Right hindlimb (tissue), 1 donor: ENCODE data around the gene RPTOR.
A peak's percentile ranks its signal among the peaks of the same experiment; 100 is the strongest.

Experiments used
- DNase-seq: peaks from one replicate; pipeline ENCODE4 v3.0.0-alpha.2; 2018

RPTOR gene

GRCh38 chr17:80922580-80923160 lies 378.0 kb downstream of the RPTOR start:
- DNase-seq: peak; percentile 14

GRCh38 chr17:80923211-80924110 lies 378.8 kb downstream of the RPTOR start:
- no peak for DNase-seq

DNA sequence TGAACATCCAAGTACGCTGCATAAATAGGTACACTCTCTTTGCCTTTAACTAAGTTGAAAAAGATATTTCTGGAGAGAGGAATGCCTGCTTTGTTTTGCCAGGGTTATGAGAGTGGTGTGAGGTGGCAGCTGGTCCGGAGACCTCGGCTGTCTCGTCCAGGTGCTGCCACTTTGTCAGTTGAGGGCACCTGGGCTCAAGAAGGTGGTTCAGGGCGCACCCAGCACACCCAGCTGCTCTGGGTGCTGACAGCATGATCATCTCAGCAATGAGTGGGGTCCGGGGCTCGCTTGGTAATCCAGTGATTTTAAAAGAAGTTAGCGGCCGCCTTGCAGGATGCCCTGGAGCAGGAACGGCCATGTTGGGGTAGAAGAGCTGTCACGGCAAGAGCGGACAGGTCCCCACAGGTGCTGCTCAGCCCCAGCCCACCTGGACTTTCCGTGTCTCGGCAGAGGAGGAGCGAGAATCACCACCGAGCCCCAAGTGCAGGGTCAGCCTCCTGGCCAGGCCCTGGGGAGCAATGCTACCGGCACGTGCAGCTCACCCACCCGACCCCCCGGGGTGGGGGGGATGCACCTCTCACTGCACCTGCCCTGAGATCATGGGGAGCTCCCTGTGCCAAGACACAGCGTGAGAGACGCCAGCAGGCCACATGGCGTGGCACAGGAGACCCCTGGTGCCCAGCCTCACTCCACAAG lies 379.6 kb downstream of the RPTOR start:
- no peak for DNase-seq

- DNase-seq: no peak
These were observed 380.4 kb downstream of the RPTOR start for GRCh38 chr17:80924807-80925610.

DNA sequence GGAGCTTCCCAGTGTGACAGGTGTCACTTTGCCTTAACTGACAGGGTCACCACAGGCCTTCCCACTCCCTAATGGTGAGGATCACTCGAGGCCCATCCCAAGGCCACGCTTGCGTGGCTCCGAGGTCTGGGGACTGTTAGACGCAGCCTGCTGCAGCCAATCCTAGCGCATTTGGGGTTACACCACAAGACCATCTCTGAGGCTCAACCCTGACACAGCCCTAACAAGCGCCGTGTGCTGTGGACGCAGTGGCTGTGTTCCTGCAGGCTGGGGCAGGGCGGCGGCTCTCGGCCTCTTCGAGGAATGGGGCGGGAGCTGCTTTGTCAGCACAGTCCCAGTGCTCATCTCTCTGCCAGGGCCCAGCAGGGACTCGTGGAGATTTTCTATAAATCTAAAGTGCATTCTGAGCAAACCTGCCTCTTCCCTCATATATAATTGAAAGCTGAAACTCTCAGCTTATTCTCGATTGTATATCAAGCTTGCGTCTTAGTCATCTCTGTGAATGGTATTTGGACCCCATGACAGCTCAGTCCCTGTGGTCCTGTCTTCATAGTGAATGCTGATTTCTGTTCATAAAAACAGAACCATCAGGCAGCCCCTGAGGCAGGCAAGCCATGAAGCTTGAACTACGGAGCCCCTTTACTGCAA lies 381.2 kb downstream of the RPTOR start:
- DNase-seq: no peak

DNA sequence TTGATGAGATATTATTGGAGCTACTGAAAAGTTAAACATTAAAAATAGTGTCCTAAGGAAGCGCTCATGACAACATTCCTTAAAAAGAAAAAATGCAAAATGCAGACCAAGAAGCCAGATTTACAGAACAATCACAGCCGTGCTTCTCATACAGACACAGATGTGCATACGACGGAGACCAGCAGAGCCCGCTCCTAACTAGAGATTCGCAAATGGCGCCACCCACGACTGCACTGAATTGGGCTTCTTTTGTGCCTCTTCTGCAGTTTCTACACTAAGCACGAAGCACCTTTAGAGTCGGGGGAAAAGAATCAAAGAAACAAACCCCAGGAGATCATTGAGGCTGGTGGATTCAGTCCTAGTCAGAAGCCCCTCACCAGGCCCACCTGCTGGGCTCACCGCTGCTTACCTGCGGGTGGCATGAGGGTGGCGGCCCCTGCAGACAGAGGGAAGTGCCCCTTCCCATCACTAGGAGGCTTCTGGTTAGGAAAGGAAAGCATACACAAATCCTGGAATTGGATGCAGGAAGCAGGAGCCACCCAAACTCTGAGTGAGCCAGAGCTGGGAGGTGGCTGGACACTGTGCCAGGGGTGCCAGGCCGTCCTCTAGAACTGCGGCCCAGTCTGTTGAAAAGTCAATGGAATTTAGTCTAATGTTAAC lies 382.1 kb downstream of the RPTOR start:
- DNase-seq: no peak

DNA sequence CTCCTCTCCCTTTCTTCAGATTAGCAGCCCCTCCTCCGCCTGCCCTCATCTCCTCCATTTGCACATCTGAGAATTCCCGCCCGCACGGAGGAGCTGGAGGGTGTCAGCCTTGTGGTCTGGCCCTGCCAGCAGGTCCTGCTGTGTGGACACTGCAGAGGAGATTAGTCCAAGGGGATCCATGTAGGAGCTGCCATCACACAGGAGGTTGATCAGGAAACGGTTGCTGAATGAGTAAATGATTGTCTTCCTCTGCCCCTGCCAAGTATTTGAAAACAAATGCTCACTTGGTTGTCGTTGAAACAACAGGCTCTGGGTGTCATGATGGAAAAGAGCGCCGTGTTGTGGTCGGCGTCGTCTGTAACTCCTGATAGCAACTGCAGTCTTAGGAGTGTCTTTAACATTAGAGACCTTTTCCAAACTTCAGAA lies 383.2 kb downstream of the RPTOR start:
- DNase-seq: no peak

DNA sequence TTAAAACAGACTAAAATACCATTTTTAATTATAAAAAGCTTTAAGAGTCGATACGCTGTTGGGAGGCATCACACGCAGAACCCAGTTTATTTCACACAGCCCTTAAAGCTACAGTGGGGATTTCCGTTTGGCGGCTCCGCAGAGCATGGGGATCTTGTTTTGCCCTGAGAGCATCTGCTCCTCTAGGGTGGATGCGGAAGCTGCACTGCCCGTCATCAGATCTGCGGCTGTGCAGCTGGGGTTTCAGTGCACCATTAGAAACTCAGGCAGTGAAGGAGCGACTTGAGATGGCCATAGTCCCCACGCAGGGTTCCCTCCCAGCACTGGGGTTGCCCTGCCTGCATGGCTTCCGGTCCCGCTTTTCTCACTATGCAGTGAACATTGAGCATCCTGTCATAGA lies 384.8 kb downstream of the RPTOR start:
- no peak for DNase-seq

DNA sequence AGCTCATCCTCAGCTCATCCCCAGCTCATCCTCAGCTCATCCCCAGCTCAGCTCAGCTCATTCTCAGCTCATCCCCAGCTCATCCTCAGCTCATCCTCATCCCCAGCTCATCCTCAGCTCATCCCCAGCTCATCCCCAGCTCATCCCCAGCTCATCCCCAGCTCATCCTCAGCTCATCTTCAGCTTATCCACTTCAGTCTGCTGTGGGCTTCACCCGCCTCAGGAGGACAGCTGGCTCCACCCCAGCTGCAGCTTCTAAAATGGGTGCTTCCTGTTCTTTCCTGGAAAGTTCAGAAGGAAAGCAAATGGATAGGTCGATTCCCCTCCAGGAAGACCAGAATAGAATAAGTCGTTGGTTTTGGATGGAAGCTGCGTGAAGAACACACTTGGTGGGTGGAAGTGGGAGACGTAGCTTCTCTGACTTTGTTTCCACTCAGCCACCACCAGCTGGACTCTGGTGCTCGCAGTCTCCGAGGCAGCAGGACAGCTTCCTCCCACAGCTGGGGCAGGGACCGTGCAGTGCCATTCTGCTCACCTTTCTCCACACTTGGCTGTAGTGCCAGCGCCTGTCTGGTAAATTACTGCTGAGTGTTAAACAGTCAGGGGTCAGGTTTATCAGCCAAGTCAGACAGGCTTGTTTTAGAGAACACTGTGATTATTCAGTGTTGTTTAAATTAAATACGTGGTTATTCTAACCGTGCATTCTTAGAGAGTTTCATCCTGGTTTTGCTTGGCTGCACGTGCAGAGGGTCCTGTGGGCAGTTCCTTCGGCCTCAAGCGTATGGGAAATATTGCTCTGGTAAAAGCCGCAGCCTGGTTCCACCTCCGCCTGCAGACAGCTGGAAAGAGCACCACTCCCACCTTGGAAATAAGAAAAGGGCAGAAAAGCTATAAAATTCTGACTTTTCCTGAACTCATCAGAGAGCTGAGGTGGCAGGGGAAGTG lies 386.0 kb downstream of the RPTOR start:
- no peak for DNase-seq

DNA sequence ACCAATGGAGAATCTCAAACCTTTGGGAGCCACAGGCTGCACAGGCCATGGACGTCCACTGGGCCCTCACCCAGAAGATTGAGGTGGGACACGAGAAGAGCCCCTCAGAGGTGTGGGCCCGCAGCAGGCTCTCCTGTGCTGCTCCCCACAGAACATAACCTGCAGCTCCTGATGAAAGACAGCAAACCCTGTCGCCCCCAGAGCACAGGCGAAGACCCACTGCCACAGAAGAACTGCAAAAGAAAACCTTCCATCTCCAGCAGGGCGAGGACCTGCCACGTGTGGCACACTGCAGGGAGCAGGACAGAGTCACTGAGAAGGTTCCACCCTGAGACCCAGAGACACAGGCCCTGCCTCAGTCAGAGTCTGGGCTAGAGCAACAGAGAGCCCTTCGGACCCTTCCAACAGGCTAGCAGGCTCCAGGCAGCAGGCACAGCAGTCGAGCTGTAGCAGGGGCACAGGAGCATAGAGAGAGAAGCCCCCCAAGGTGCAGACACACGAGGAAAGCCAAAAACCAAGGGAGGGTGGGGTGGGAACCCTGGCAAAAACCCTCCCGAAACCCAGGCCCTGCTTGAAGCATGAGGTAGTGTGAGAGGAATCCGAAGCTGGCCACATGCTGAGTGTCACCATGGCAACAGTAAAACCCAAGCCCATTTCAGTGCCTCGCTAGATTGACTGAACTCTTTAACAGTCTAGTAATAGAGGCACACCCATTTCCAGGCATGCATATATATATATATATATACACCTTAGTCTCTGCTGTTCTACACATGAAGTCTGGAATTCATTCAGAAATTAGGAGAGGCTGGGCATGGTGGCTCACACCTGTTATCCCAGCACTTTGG lies 387.0 kb downstream of the RPTOR start:
- DNase-seq: peak; percentile 69

DNA sequence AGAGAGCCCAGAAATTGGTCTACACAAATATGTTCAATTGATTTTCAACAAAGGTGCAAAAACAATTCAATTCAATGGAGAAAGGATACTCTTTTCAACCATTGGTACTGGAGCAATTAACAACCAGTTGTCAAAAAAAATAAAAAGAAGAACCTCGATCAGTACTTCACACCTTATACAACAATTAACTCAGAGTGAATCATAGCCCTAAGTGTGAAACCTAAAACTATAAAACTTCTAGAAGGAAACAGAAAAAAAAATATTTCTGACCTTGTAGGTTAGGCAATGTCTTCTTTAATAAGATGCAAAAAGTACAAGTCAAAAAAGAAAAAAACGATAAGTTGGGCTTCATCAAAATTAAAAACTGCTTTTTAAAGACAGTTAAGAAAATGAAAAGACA lies 390.9 kb downstream of the RPTOR start:
- no peak for DNase-seq

DNA sequence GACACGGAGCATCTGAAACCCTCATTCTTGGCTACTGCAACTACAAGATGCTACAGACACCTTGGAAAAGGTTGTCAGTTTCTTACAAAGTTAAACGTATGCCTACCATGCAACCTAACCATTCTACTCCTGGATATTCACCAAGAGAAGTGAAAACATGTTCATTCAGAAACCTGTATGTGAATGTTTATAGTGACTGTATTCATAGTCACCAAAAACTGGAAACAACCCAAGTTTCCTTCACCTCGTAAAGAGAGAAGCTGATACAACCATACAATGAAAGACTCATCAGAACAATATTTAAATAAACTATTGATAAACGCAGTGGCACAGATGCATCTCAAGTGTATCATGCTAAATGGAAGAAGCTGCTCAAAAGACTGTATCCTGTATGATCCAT lies 391.6 kb downstream of the RPTOR start:
- no peak for DNase-seq

GRCh38 chr17:80936723-80937122 lies 392.1 kb downstream of the RPTOR start:
- DNase-seq: no peak

DNA sequence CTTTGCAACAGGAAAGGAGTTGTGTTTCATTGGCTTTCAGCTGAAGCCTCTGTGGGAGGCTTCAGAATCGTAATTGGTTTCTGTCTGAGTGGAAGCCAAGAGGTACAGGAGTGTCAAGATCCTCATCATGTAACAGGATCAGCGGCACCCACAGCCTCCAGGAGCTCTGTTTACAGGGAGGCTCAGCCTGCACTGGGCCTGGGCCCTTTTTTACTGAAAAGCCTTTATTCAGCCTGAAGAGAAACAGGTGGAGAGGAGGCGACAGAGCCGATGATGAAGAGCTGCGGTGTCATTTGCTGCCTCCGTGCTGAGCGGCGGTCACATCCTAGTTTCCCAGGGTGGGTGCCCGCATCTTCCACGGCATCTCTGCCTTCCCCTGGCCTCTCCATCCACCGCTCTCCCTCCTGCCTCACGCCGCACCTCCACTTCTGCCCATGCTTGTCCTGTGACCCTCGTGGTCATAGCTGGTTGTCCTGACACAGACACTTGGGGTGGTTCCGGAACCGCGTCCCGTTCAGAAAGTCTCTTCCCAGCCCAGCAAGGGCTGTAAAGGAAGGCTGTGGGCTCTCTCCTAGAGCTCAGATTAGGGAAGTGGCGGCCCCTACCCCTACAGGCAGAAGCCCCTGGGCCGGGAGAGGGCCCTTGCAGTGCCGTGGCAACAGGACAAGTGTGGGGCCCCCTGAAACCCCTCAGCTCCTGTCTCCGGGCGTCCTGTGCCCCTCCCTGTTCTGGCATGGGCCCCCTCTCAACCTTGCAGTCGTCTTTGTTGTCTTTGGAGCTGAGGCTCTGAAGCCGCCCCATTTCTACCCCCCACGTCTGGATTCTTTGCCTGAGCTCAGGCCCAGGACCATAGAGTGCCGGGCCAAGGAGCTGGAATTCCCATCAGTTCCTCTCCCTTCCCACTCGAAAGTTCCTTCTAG lies 393.1 kb downstream of the RPTOR start:
- peak; percentile 74 for DNase-seq

DNA sequence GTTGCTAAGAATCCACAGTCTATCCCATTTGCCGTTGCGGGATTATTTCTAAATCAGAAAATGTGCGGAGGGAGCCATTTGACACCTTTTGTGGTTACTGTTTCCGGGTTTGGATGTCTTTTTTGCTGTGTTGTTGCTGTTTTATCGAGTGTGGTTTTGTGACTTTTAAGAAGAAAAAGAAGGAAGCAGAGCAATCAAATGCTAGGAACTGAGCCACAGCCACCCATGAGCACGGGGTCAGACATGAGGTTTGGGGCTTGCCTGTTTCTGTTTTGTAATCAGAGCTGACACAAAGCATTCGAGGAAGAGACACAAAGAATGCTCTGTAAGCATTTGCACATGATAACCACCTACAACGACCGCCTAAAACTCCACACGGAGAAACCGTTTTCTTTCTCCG lies 393.9 kb downstream of the RPTOR start:
- peak; percentile 27 for DNase-seq

- DNase-seq: peak; percentile 13
These were observed 394.8 kb downstream of the RPTOR start for GRCh38 chr17:80939151-80940145.
